ENCODE data around the gene ZNF443. TPM values are rescaled to one million over a fixed set of nuclear protein-coding genes. Genes with fewer than 3 reads are reported as not detected.

Gene ZNF443
- total RNA-seq, 1 experiment from 2014 or later, result 9.4 TPM

GRCh38 chr19:12453495-12453894 lies 12.7 kb upstream of the ZNF443 start:
- no peaks in the 10 kb centered on the region for H3K4me1 ChIP-seq (ENCODE audit: insufficient read depth, low read length)
- Mint-ChIP-seq H3K4me3 (no peak overlapping the region), H3K4me1 (no peaks in the 10 kb centered on the region), H3K9me3 (peaks cover 65 to 73% of the 10 kb centered on the region in 2 experiments), H3K27me3 (ENCODE audit: low read depth) (no peaks in the 10 kb centered on the region; the same call in 1 of the 2 replicates), H3K36me3 (ENCODE audit: insufficient read depth in 1 of 3, low read depth in 3 of 3) (peaks cover 10 to 22% (median 21%) of the 10 kb centered on the region in 3 experiments), H3K27ac (no peak overlapping the region)
- WGBS (ENCODE audit: extremely low coverage, insufficient read length, low lambda C conversion rate), result no CpG with 5 or more reads among the region's 6 CpGs
- H3K14ac ChIP-seq (ENCODE audit: insufficient read depth, low read length), result no peak overlapping the region
- H2BK12ac ChIP-seq (ENCODE audit: insufficient read length, low read depth, low read length), result no peak overlapping the region
- H2BK5ac ChIP-seq (ENCODE audit: insufficient read length, low read length), result no peak overlapping the region
- H3K27ac ChIP-seq (ENCODE audit: insufficient read length, low read depth, low read length), result no peak overlapping the region
- no peak overlapping the region for H2AFZ ChIP-seq (ENCODE audit: low read length)
- H3K23ac ChIP-seq (ENCODE audit: insufficient read length, low read depth, low read length), result no peak overlapping the region
- H3K9ac ChIP-seq (ENCODE audit: extremely low read depth, insufficient read length, low read length), result no peak overlapping the region
- no peak overlapping the region for H3K4me2 ChIP-seq (ENCODE audit: insufficient read depth, insufficient read length, low read length)
- H4K20me1 ChIP-seq (ENCODE audit: control insufficient read depth, insufficient read depth, insufficient read length), result no peaks in the 10 kb centered on the region
- H3K79me2 ChIP-seq (ENCODE audit: insufficient read depth, low read length), result no peaks in the 10 kb centered on the region
- DNase-seq, result no peak
- peaks cover 29% of the 10 kb centered on the region for H3K9me3 ChIP-seq (ENCODE audit: control insufficient read depth, low read depth, low read length)
- no peak overlapping the region for H3K56ac ChIP-seq (ENCODE audit: insufficient read length, low read depth, low read length)
- no peak overlapping the region for H4K8ac ChIP-seq (replicated peaks; ENCODE audit: insufficient read length, low read depth, low read length)
- H4K5ac ChIP-seq (ENCODE audit: insufficient read length, low read depth, low read length), result no peak overlapping the region
- H4K91ac ChIP-seq (ENCODE audit: insufficient read length, low read depth, low read length), result no peak overlapping the region
- H3K4ac ChIP-seq (ENCODE audit: low read depth, low read length), result no peak overlapping the region
- H2BK20ac ChIP-seq (ENCODE audit: low read depth, low read length, poor library complexity, severe bottlenecking), result no peak overlapping the region
- no peak overlapping the region for H2AK5ac ChIP-seq (ENCODE audit: insufficient read length, low read length)
- H3K27me3 ChIP-seq (ENCODE audit: insufficient read depth, low read length), result no peaks in the 10 kb centered on the region
- no peaks in the 10 kb centered on the region for H3K23me2 ChIP-seq (ENCODE audit: insufficient read length, low read depth, low read length, poor library complexity, severe bottlenecking)
- no peaks in the 10 kb centered on the region for H3K79me1 ChIP-seq (ENCODE audit: insufficient read depth, low read depth, low read length, poor library complexity, severe bottlenecking)
- H3K18ac ChIP-seq (ENCODE audit: insufficient read length, low read depth, low read length), result no peak overlapping the region
- H2BK15ac ChIP-seq (ENCODE audit: low read depth, low read length), result no peak overlapping the region
- TF ChIP-seq CTCF (conservative IDR thresholded peaks at IDR 0.05), result no peak
- no peak overlapping the region for H3T11ph ChIP-seq (ENCODE audit: low read length)
- no peak overlapping the region for H2BK120ac ChIP-seq (ENCODE audit: low read depth, low read length, poor library complexity, severe bottlenecking)

All from H9 (cell line).